Pancreas (tissue), 10 donors: ENCODE measurements around the gene FNDC8. TPM values are rescaled to one million over a fixed set of nuclear protein-coding genes. Genes with fewer than 3 reads are reported as not detected.
"Not testable (repeated sequence)": the region's sequence is repeated elsewhere in the genome, so short reads cannot be mapped to it uniquely, and the experiment has no call there.

Experiments
- ATAC-seq, 4 donors: fragments of 200-7000 bp; cut with Tn5 transposase; one replicate each; pipeline versions ENCODE4 v1.8.0 to v1.9.1; 2020; ENCODE audit warnings: mild to moderate bottlenecking in 4 of 4, moderate library complexity in 4 of 4
- DNase-seq, 6 donors: peaks; one replicate each; pipeline ENCODE4 v3.0.0-alpha.2; 2020
- FAIRE-seq: peaks from 2 replicates; lab custom pipeline; 2012; peaks lifted over from hg19 to GRCh38; lab: Jason Lieb, UNC
- H3K27ac ChIP-seq, 4 donors: fragments of 200-600 bp; sonication (generic); 1 replicate in 3 of 4; 2 replicates in 1 of 4; pipeline versions ENCODE4 v1.5.0 to v1.8.0; 2020
- H3K27me3 ChIP-seq, 4 donors: fragments of 200-600 bp; one replicate each; pipeline ENCODE4 v1.8.0; 2021
- H3K36me3 ChIP-seq, 3 donors: fragments of 200-600 bp; sonication (generic) in 1 of 3; one replicate each; pipeline versions ENCODE4 v1.5.0 to v1.8.0; 2020 to 2021
- H3K4me1 ChIP-seq, 3 donors: fragments of 200-600 bp; one replicate each; pipeline ENCODE4 v1.8.0; 2021
- H3K4me3 ChIP-seq, 4 donors: fragments of 200-600 bp; sonication (generic) in 2 of 4; one replicate each; pipeline versions ENCODE4 v1.5.0 to v1.8.0; 2020 to 2021
- H3K9me3 ChIP-seq, 4 donors: fragments of 200-600 bp; one replicate each; pipeline ENCODE4 v1.8.0; 2021
- WGBS, 2 donors: extraction: QIAGEN DNeasy Blood & Tissue Kit; methylation state at CpG; one replicate each; pipeline ENCODE4 v1.1.7; 2013; 5-methylcytosine and 5-hydroxymethylcytosine counted together
- intact Hi-C, 3 donors: fragments of 100-400 bp; cut with DNase I; formaldehyde crosslinking; loops; one replicate each; pipeline versions ENCODE4 v1.11.1 to v1.14.2; 2022
- polyA plus RNA-seq, 2 donors: library from polyadenylated mRNA; stranded (reverse); fragments of 200-250 nt; gene quantifications; one replicate each; pipeline ENCODE4 v1.2.3, GENCODE V29; 2013
- total RNA-seq, 6 donors: library from RNA; stranded (reverse); fragmentation: NEBNext Ultra II Directional in 4 of 6; extraction: Animal tissue kit (Norgen Biotek cat#: 25700) in 4 of 6; gene quantifications; one replicate each; pipeline versions ENCODE4 v1.2.1 to v1.2.4, GENCODE V29; 2021 to 2023
- TF ChIP-seq, protein P1 (sequence below), 4 donors: fragments of 200-600 bp; sonication (generic) in 3 of 4; IDR thresholded peaks; one replicate each; pipeline versions ENCODE4 v1.5.0 to v1.8.0; 2021; ENCODE audit warnings: antibody characterized with exemption in 4 of 4
- donor health status: healthy with polysubstance abuse.
- donor health status: DM: no; HTN: no; CAD: no; lungs with moderate emphysema.
- donor health status: DM: no; HTN: no; CAD: no.
- donor health status: control.
- donor health status: control.
- donor health status: Bipolar disorder and iron deficiency.
- donor health status: DM: yes; HTN: yes; CAD: no.
- donor health status: DM: no; HTN: no; CAD: no.
- donor health status: DM: no; HTN: no; CAD: no.
- donor health status: DM: yes; HTN: yes; CAD: no.

Gene FNDC8
- total and polyA plus RNA-seq, 8 donors: not detected

DNA sequence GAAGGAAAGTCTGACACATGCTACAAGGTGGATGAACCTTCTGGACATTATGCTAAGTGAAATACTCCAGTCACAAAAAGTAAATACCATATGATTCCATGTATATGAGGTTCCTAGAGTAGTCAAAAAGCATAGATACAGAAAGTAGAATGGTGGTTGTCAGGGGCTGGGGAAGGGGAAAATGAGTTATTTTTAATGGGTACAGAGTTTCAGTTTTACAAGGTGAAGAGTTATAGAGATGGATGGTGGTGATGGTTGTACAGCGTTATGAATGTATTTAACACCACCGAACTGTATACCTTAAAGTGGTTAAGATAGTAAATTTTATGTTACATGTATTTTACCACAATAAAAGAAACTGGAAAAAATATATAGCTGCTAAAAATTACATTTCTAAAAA is 19.7 kb upstream of the FNDC8 start:
- WGBS, 2 donors: 95 to 100% methylated on average over 2 of the region's 2 CpGs
- TF ChIP-seq, protein P1, sequence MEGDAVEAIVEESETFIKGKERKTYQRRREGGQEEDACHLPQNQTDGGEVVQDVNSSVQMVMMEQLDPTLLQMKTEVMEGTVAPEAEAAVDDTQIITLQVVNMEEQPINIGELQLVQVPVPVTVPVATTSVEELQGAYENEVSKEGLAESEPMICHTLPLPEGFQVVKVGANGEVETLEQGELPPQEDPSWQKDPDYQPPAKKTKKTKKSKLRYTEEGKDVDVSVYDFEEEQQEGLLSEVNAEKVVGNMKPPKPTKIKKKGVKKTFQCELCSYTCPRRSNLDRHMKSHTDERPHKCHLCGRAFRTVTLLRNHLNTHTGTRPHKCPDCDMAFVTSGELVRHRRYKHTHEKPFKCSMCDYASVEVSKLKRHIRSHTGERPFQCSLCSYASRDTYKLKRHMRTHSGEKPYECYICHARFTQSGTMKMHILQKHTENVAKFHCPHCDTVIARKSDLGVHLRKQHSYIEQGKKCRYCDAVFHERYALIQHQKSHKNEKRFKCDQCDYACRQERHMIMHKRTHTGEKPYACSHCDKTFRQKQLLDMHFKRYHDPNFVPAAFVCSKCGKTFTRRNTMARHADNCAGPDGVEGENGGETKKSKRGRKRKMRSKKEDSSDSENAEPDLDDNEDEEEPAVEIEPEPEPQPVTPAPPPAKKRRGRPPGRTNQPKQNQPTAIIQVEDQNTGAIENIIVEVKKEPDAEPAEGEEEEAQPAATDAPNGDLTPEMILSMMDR (IDR thresholded peaks at IDR 0.05): no peak
- no peak overlapping the region for H3K4me3 ChIP-seq
- ATAC-seq (no peak), FAIRE-seq (no peak), DNase-seq (no peak)
- H3K9me3 ChIP-seq: no peaks in the 10 kb centered on the region
- no peaks in the 10 kb centered on the region for H3K27me3 ChIP-seq
- no peak overlapping the region for H3K27ac ChIP-seq
- intact Hi-C loops: no loop called here
- H3K4me1 ChIP-seq: no peaks in the 10 kb centered on the region
- H3K36me3 ChIP-seq: peaks cover 0 to 15% (median 0%) of the 10 kb centered on the region in 3 donors

DNA sequence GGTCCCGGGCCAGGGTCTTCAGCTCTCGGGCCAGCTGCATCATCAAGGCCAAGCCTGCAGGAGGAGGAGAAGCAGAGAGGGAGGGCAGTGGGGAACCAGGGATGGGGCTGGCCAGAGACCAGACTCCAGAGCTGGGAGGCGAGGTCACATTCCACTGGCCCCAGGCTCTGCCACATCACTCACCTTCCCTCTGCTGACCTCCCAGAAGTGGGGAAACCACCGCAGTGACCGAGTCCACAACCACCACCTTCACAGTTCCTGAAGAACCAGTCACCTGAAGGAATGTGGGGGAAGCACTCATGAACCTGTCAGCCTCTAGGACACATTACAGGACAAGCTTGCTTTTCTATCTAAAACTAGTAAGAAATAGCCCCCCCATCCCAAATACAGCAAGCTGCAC is 18.1 kb upstream of the FNDC8 start:
- Histone ChIP-seq H3K4me3 (no peak overlapping the region), H3K9me3 (no peaks in the 10 kb centered on the region), H3K27me3 (no peaks in the 10 kb centered on the region), H3K27ac (no peak overlapping the region), H3K4me1 (no peaks in the 10 kb centered on the region), H3K36me3 (peaks cover 0 to 15% (median 0%) of the 10 kb centered on the region in 3 donors)
- FAIRE-seq (no peak), DNase-seq (no peak), ATAC-seq (no peak)
- intact Hi-C loops: no loop called here
- TF ChIP-seq, protein P1 (IDR thresholded peaks at IDR 0.05): no peak
- WGBS, 2 donors: 89 to 98% methylated on average over 5 of the region's 5 CpGs

DNA sequence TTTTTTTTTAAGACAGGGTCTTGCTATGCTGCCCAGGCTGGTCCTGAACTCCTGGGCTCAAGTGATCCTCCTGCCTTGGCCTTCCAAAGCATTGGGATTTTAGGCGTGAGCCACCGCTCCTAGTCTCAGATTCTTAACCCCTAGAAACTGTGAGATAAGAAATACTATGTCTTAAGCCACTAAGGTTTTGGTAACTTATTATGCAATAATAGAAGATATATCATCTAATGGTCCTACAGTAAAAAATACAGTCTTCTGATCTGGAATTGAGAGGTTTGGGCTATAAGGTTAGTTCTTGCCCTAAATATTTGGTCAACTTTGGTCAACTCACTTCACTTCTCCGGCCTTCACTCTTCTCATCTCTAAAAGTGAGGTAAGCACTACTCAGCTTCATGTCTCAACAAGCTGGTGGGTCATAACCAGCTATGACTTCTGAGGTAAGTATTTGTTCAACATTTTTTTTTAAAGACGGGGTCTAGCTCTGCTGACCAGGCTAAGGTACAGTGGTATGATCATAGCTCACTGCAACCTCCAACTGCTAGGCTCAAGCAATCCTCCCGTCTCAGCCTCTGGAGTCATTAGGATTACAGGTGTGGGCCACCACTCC is 16.5 kb upstream of the FNDC8 start:
- no peak for FAIRE-seq
- H3K4me1 ChIP-seq: no peaks in the 10 kb centered on the region
- H3K27ac ChIP-seq: no peak overlapping the region
- WGBS, 2 donors: 93% methylated on average over 5 of the region's 5 CpGs
- H3K9me3 ChIP-seq: no peaks in the 10 kb centered on the region
- intact Hi-C loops: no loop called here
- no peaks in the 10 kb centered on the region for H3K27me3 ChIP-seq
- no peak overlapping the region for H3K4me3 ChIP-seq
- no peak for ATAC-seq
- no peak for DNase-seq
- H3K36me3 ChIP-seq: peaks cover 0 to 15% (median 0%) of the 10 kb centered on the region in 3 donors
- TF ChIP-seq, protein P1 (IDR thresholded peaks at IDR 0.05): no peak

DNA sequence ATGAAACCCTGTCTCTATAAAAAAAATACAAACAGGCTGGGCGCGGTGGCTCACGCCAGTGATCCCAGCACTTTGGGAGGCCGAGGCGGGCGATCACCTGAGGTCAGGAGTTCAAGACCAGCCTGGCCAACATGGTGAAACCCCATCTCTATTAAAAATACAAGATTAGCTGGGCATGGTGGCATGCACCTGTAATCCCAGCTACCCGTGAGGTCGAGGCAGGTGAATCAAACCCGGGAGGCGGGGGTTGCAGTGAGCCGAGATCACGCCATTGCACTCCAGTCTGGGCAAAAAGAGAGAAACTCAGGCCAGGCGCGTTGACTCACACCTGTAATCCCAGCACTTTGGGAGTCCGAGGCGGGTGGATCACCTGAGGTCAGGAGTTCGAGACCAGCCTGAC is 10.6 kb upstream of the FNDC8 start:
- not testable (repeated sequence) for ATAC-seq, H3K27me3 ChIP-seq, H3K27ac ChIP-seq, H3K4me1 ChIP-seq, FAIRE-seq, H3K36me3 ChIP-seq, H3K4me3 ChIP-seq, H3K9me3 ChIP-seq, DNase-seq
- 96 to 97% methylated on average over 17 of the region's 17 CpGs for WGBS, 2 donors
- intact Hi-C loops: loop anchor here in 1 of 3 donors (10.0 kb wide), 1 partner anchor 686 kb away; no protein-coding TSS in a partner anchor

DNA sequence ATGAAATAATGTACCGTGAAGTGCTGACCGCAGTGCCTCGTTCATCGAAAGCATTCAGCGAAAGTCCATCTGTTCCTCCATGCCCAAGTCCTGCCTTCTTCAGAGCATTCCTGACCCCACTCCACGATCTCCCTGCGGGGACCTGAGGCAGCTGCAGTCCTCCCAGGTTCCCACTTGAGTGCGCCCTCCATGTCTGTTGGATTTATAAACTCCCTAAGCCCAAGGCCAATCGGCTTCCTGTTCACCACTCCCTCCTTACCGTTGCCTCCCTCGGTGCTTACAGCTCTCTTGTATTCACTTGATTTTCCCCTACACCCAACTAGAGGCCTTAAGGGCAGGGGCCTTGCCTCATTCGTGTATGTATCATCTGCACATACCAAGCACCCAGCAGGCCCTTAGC is 4.6 kb upstream of the FNDC8 start:
- no peak for DNase-seq
- ATAC-seq: no peak
- Histone ChIP-seq H3K27ac (no peak overlapping the region), H3K27me3 (no peaks in the 10 kb centered on the region), H3K36me3 (no peaks in the 10 kb centered on the region), H3K4me1 (peaks cover 0 to 8% (median 0%) of the 10 kb centered on the region in 3 donors), H3K9me3 (no peaks in the 10 kb centered on the region), H3K4me3 (no peak overlapping the region)
- WGBS, 2 donors: 85 to 86% methylated on average over 12 of the region's 12 CpGs
- intact Hi-C loops: loop anchor here in 2 of 3 donors (5.0 to 10.0 kb wide), 2 partner anchors 690 to 692 kb away; no protein-coding TSS in a partner anchor
- TF ChIP-seq, protein P1 (IDR thresholded peaks at IDR 0.05): no peak
- no peak for FAIRE-seq
